HG03025 (cell line): Measurements from ENCODE around the gene PPM1H.
"Not testable (repeated sequence)": the region's sequence is repeated elsewhere in the genome, so short reads cannot be mapped to it uniquely, and the experiment has no call there.

Experiments used
- ATAC-seq: cut with Tn5 transposase; IDR thresholded peaks from one replicate; pipeline ENCODE4 v1.9.1; 2021; ENCODE audit warnings: mild to moderate bottlenecking, moderate library complexity; ENCODE audit not compliant: unreplicated experiment, low FRiP score

The PPM1H gene

GRCh38 chr12:62934799-62935674 is at the start of gene PPM1H:
PPM1H (minus strand) TSS chr12:62935150; CDS start chr12:62934736, 414 bp downstream.
- ATAC-seq: peak; percentile 70

- ATAC-seq: no peak
Measured at GRCh38 chr12:62983594-62983993, 48.6 kb upstream of the PPM1H start.

GRCh38 chr12:62978768-62979167 is 43.8 kb upstream of the PPM1H start:
- no peak for ATAC-seq

GRCh38 chr12:62977883-62978282 is 42.9 kb upstream of the PPM1H start:
- ATAC-seq: no peak

GRCh38 chr12:62977418-62977817 is 42.5 kb upstream of the PPM1H start:
- no peak for ATAC-seq

GRCh38 chr12:62976110-62976662 is 41.2 kb upstream of the PPM1H start:
- ATAC-seq: no peak

GRCh38 chr12:62971769-62972525 is 37.0 kb upstream of the PPM1H start:
- ATAC-seq: no peak

GRCh38 chr12:62969695-62970094 is 34.7 kb upstream of the PPM1H start:
- no peak for ATAC-seq

GRCh38 chr12:62967701-62968100 is 32.8 kb upstream of the PPM1H start:
- ATAC-seq: no peak

- ATAC-seq: no peak
Measured at GRCh38 chr12:62966990-62967506, 32.1 kb upstream of the PPM1H start.

- ATAC-seq: not testable (repeated sequence)
Measured at GRCh38 chr12:62966446-62966989, 31.6 kb upstream of the PPM1H start.

GRCh38 chr12:62965700-62966099 is 30.8 kb upstream of the PPM1H start:
- not testable (repeated sequence) for ATAC-seq

- not testable (repeated sequence) for ATAC-seq
Measured at GRCh38 chr12:62965242-62965641, 30.3 kb upstream of the PPM1H start.

- ATAC-seq: no peak
Measured at GRCh38 chr12:62963486-62964041, 28.6 kb upstream of the PPM1H start.

GRCh38 chr12:62960324-62960723 is 25.4 kb upstream of the PPM1H start:
- ATAC-seq: no peak

- ATAC-seq: no peak
Measured at GRCh38 chr12:62959745-62960144, 24.8 kb upstream of the PPM1H start.

- no peak for ATAC-seq
Measured at GRCh38 chr12:62957233-62957953, 22.4 kb upstream of the PPM1H start.

- ATAC-seq: no peak
Measured at GRCh38 chr12:62955678-62956077, 20.7 kb upstream of the PPM1H start.

GRCh38 chr12:62950317-62950716 is 15.4 kb upstream of the PPM1H start:
- no peak for ATAC-seq

- ATAC-seq: no peak
Measured at GRCh38 chr12:62948123-62948522, 13.2 kb upstream of the PPM1H start.
